Inflammatory macrophage (primary cell): ENCODE measurements around the gene USP19.
A peak's percentile ranks its signal among the peaks of the same experiment; 100 is the strongest.

ENCODE experiments used
- DNase-seq, 2 donors: peaks; one replicate each; pipeline ENCODE4 v3.0.0-alpha.2; 2020 to 2022
- total RNA-seq, 18 experiments: gene quantifications; one replicate each; lab custom pipeline; 2026; ENCODE audit warnings: mixed read lengths in 6 of 18, inconsistent platforms in 2 of 18; lab: John Stamatoyannopoulos, UW

USP19 gene, protein sequence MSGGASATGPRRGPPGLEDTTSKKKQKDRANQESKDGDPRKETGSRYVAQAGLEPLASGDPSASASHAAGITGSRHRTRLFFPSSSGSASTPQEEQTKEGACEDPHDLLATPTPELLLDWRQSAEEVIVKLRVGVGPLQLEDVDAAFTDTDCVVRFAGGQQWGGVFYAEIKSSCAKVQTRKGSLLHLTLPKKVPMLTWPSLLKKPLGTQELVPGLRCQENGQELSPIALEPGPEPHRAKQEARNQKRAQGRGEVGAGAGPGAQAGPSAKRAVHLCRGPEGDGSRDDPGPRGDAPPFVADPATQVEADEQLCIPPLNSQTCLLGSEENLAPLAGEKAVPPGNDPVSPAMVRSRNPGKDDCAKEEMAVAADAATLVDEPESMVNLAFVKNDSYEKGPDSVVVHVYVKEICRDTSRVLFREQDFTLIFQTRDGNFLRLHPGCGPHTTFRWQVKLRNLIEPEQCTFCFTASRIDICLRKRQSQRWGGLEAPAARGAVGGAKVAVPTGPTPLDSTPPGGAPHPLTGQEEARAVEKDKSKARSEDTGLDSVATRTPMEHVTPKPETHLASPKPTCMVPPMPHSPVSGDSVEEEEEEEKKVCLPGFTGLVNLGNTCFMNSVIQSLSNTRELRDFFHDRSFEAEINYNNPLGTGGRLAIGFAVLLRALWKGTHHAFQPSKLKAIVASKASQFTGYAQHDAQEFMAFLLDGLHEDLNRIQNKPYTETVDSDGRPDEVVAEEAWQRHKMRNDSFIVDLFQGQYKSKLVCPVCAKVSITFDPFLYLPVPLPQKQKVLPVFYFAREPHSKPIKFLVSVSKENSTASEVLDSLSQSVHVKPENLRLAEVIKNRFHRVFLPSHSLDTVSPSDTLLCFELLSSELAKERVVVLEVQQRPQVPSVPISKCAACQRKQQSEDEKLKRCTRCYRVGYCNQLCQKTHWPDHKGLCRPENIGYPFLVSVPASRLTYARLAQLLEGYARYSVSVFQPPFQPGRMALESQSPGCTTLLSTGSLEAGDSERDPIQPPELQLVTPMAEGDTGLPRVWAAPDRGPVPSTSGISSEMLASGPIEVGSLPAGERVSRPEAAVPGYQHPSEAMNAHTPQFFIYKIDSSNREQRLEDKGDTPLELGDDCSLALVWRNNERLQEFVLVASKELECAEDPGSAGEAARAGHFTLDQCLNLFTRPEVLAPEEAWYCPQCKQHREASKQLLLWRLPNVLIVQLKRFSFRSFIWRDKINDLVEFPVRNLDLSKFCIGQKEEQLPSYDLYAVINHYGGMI (N-terminal part only)
- 38.2 to 99.3 (median 66.5) reads per million in 18 experiments for total RNA-seq

DNA sequence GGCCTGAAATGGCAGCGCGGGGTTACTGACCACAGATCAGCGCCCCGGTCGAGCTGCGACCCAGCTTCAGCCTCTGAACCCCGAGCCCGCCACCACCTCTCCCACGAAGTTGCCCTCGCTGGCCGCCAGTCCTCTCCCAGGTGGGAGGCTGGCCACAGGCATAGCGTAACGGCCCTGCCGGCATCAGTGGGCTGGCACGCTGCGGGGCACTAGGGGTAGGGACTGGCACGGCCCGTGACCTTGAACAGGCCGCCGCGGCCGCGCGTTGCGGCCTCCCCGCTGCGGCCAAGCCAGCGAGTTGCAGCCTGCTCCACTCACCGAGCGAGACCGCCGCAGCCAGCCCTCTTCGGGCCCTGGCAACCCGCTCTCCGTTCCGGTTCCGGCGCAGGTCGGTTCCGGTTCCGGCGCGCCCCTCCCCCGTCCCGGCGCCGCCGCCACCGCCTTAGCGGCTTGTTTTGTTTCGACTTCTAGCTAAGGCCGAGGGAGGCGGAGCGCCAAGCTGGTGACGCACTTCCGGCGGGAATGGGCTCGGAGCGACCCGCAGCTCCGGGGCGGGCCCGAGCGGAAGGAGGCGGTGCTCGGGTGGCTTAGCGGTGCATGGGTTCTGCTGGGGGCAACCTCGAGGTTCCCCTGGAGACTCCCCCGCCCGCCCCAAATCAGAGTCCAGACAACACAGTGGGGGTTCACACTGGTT is at the start of gene USP19:
Gene USP19 (minus strand): TSS at position 386 of the 694 bp plus-strand sequence. CDS start 1,678 bp downstream, outside the sequence.
- DNase-seq, result peak; percentile 94 to 95

DNA sequence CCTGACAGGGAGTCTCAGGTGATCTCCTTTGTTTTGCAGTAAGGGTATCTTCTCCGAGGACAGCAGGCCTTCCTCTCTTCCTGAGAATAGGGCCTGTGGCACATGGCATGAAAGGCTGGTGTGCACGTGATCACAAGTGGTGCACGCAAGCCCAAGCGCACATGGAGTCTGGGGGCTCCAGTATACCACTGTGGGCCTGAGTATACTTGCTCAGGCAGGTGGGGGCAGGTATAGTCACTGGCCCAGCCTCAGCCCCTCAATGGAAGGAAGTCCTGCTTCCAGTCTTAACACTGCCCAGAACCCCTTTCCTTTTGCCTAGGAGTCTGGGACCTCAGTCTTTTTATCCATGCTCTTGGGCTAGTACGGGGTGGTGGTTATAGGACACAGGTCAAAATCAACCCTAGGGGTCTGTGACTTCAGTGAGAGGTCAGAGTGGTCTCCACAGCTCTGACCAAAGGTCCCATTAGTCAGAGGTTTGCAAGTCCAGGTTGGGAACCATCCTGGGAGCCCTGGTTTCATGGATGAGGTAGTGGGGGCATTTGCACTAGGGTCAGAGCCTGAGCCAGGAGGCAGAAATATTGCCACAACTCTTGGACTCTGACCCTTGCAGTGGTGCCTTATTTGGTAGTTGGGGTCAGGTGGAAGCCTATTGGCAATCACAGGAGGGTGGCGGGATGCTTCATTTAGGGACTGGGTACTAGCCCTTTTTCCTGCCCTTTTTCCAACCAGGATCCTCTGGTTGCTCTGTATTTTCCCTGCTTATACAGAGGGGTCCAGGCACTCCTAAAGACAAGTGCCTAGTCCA is 46.3 kb upstream of the USP19 start:
- no peak for DNase-seq

DNA sequence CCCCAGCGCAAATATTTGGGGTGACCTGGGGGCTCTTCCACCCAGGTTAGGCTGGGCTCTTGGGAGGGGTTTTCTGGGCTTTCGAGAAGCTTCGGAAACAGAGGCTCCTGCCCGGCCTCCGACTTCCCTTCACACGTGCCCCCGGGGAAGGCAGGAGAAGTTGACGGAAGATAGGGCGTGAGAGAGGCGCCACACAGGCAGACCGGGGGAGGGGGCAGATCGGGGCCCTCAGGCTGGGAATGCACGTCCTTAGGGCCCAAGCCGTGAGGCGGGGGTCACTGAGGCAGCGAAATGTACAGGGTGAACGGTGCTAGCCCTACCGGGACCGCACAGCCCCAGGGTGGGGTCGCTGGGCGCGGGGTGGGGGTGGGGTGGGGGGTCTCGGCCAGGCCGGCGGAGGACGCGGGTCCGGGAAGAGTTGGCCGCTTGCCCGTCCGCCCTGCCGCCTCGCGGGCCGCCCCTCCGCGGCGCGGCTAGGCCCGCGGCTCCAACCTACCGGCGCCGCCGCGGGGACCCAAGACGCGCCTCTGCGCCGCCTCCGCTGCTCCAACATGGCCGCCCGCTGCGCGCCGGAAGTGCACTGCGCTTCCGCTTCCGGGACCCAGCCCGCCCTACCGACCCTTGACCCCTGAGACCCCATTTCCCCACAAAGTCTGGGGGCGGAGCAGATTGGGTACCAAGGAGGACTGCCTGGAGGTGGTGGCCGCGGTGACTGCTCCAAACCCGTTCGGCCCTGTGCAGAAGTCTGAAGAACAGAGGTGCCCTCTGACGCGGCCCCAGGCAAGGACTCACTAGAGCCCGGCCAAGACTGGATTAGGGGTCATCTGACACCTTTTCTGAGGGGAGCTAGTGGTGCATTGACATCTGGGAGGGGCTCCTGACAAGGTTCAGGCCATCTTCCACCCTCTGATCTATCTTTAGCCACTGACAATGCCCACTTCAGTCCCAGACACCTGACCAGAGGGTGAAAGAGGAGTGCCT is 45.4 kb upstream of the USP19 start, which contains the start of gene CCDC71:
Gene CCDC71 (minus strand): TSS at position 561 of the 981 bp plus-strand sequence. CDS start 2,123 bp downstream, outside the sequence.
- peak; percentile 77 to 83 for DNase-seq

DNA sequence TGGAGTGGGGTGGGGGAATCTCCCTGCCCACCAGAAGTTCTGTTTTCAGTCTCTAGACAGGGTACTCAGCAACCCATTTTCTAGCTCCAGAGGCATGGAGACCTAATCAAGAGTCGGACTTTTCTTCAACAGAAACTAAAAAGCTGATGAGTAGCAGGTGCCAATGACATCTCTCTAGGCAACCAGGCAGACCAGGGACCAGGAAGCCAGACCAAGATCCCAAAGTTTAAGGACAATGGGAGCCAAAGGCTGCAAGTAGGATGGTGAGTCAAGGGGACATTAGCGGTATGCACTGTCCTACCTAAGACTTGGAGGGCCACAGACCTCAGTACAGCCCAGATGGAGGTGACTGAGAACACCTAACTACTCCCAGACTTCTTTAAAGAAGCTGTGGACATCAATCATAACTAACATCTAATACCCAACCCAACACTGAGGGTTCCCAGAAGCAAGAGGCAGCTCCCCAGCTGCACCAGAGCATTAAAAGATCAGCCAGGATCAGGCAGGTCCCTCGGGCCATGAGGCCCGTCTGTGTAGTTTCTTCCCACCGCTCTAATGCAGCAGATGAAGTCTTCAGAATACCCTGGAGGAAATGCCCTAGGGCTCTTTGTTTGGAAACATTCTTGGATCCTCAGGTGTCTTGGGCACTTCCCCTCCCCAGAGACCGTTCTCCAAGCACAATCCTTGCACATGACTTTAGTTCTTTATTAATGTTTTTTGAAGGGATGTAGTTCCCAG is 44.5 kb upstream of the USP19 start:
- no peak for DNase-seq

DNA sequence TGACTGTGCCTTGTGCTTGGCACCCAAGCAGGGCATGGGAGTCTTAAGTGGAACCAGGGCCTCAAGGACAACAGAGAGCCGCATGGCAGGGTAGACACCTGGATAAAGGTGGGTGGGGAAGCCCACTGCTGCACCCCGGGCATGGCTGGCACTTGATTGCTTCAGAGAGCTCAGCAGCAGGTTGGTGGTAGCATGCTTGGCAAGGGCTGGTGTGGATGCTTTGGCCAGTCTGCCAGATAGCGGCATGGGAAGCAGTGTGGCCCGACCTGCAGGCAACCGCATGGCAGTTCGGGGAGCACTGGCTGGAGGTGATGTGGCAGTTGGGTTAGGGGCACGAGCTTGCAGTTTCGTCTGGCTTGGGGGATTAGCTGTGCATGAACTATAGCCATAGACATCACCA is 43.0 kb upstream of the USP19 start:
- DNase-seq, result no peak

DNA sequence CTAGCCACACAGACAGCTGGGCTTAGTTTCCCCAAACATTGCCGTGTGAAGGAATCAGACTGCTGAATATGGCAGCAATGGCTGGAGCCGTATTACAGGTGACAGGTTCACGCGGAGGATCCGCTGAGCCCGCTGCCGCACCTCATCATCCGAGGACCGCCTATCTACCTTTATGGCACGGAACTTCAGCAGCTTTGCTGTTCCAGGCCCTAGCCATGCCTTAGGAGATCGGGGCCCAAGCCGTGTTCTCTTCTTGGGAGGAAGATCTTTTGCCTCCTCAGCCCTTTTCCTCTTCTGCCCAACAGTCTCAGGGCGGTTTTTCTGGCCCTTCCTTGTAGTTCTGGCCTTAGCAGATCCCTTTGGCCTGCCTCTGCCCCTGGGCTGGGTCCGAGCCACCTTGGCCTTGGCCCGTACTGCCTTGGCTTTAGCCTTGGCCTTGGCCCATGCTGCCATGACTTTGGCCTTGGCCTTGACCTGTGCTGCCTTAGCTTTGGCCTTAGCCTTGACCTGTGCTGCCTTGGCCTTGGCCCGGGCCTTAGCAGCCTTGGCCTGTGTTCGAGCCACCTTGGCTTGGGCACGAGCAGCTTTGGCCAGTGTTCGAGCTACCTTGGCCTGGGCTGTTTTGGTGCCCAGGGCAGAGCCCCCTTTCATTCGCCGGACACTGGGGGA is 42.3 kb upstream of the USP19 start:
- no peak for DNase-seq

DNA sequence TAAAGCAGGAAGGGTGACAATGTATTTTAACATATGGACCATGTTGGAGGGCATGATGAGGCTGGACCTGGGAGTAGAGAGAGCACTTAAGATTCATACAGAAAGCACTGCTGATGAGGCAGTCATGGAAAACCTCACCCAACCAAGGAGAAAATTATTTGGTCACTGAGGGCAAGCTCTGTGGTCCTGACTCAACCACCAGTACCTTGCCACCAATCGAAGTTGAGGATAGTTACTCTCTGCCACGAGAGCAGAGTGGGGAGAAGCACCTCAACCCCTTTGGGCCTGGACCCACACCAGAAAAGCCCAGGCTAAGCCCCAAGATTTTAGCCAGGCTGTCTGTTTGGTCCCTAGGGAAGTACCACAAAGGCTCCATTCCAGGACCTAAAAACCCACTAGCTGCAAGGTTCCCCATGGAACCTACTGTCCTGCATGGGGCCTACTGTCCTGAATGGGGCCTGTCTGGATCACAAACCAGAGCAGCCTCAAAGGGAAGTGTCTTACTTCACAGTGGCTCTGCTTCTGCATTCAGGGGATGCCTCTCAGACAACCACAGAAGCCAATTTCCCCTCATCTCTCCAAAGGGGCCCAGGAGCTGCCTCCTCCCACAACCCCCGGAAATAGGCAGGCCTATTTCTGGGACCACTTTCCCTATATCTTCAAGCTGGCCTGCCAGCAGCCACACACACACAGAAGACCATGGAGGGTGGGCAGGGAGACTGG is 41.3 kb upstream of the USP19 start:
- peak; percentile 47 to 65 for DNase-seq

DNA sequence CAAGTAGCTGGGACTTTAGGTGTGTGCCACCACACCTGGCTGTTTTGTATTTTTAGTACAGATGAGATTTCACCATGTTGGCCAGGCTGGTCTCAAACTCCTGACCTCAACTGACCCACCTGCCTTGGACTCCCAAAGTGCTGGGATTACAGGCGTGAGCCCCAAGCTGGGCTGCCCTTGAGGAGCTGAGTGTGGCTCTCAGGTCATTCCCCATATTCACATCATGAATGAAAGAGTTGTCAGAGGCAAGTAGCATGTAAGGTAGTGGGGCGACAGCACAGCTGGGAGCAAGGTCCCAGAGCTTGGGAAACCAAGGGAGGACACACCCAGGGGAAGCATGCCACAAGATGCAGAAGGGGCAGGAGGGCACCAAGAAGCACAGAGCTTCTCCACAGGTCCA is 40.6 kb upstream of the USP19 start:
- DNase-seq, result no peak

DNA sequence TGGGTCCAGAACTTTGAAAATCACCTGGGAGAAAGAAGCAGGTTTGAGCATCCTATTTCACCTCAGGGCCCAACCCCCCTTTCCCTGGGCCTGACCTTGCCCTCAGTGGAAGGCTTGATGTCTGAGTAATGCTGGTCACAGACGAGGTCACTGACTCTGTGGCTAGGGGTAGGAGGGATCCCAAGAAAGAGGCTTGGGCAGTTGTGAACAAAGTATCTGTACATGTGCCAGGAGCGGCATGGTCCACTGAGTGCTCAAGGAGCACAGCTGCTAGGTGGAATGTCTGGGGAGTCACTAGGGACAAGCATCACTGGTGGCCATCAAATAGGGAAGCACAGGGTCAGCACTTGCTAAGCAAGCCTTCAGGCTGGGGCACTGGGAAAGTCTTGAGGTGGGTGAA is 38.2 kb upstream of the USP19 start:
- no peak for DNase-seq

DNA sequence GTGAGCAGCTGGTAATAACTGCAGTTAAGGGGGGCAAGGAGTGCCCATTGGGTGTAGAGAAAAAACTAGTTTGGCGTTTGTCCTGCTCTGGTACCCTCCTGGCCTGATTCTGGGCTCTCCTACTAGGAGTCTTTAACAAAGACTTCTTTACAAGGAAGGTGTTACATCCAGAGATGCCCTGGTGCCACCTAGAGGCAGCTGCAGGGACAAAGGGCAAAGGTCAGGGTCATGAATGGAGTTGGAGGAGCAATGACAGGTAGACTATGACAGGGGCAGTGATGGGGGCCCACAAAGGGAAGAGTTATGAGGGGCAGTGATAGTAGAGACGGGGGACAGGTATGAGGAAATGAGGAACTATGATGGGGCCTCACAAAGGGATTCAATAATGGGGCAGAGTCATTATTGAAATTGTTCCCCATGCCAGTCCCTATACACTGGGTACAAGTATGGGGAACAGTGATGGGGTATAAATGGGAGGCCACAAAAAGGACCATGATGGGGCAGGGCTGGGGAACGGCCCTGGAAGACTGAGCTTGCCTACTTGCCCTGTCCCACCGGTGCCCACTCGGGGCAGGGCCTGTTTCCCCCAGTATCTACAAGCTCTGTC is 37.6 kb upstream of the USP19 start:
- peak; percentile 29 to 56 for DNase-seq

DNA sequence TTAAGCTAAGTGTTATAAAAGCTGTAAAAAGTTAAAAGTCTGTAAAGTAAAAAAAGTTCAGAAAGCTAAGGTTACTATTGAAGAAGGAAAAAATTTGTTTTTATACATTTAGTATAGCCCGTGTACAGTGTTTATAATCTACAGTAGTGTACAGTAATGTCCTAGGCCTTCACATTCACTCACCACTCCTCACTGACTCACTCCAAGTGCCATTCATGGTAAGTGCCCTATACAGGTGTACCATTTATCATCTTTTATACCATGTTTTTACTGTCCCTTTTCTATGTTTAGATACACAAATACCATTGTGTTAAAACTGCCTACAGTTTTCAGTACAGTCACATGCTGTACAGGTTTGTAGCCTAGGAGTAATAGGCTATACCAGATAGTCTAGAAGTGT is 36.7 kb upstream of the USP19 start:
- no peak for DNase-seq

DNA sequence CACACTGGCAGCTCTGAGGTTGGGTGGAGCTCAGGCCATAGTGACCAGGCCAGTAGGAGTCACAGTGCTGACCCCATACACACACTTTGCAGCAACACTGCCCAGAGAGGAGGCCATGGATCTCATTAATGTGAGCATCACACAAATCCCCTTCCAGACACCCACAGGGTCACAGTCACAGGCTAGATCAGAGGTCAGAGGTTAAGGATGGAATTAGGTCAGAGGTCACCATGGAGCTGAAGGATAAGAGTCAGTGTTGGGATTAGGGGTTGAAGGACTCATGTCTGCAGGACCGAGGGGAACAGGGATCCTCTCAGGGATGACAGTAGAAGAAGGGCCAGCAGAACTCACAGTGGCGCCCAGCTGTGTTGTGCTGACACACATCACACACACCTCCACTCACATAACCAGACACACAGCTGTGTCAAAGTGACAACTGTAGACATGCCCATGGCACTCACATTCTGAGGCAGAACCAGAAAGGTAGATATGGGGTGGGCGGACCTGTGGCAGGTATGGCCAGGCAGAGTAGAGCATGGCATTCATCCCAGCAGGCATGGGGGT is 32.8 kb upstream of the USP19 start:
- no peak for DNase-seq

DNA sequence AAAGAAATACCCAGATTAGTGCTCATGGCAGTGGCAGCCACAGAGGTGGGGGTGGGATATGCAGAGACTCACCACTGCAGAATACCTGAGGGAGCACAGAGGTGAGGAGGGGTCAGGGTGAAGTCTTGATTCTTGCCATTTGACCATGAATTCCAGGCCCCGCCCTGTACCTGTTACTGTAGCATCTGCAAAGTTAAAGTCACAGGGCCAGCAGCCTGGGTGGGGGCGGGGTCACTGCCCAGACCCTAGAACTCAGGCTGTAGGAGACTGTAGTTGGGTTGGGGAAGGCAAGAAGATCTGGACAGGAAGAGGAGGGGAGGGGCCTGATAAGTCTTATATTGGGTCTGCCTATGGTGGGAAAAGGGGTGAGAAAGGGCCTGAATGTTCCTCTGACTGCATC is 31.0 kb upstream of the USP19 start:
- DNase-seq, result no peak

DNA sequence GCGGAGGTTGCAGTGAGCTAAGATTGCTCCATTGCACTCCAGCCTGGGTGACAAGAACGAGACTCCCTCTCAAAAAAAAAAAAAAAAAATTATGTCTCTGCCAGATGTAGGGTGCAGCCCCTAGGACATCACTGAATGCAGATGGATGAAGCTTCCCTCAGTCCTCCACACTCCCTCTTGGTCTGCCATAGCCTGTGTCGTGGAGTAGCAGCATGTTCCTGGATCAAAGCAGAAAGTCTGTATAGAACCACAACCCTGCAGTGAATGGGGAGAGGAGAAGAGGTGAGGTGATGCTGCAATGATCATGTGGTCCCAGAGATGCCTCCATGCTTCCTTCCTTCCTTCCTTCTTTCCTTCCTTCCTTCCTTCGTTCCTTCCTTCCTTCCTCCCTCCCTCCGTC is 27.5 kb upstream of the USP19 start:
- no peak for DNase-seq

DNA sequence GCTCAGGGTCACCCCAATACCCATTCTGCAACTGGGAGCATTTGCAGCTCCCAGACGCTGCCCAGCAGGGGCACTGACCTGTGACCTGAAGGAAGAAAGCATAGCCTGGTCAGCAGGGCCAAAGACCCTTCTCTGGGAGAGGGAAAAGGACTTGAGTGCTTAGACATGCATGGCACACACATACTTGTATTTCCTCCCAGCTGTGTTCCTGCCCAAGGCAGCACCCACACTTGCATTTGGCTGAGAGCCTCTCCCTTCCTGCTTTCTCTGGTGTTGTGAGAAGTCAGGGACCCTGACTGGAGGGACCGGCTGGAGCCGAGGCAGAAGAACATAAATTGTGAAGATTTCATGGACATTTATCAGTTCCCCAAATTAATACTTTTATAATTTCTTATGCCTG is 19.5 kb upstream of the USP19 start:
- DNase-seq, result no peak

DNA sequence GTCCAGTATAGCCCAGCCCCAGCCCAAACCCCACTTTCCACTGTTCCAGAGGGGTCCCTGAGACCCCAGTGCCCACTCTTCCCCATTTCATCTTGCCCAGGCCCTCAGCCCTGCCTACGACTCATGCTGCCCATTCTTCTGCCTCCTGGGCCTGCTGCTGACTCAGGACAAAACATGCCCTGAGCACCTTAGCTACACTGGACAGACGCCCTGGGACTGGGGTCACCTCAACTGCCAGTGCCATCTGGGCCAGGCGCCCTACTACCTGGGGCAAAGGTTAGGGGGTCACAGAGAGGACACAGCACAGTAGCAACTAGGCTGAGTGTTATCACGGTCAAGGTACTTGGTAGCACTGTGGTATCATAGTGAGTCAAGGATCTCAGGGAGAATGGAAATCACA is 14.9 kb upstream of the USP19 start:
- no peak for DNase-seq
